Cardiac muscle cell (in vitro differentiated cells and primary cell): ENCODE results near the gene HTT-AS. TPM values are rescaled to one million over a fixed set of nuclear protein-coding genes. Genes with fewer than 3 reads are reported as not detected.

Experiments used
- DNase-seq, 2 donors: peaks; one replicate each; pipeline versions ENCODE4 v3.0.0 to v3.0.0-alpha.2; 2010 to 2017; ENCODE audit warnings: low read depth in 1 of 2, low spot score in 1 of 2
- H3K27ac ChIP-seq: fragments of 200-600 bp; sonication (generic); 2 replicates; pipeline ENCODE4 v1.5.1; 2016
- H3K27me3 ChIP-seq: fragments of 200-600 bp; sonication (generic); 2 replicates; pipeline ENCODE4 v1.6.0; 2016; ENCODE audit warnings: control low read depth
- H3K36me3 ChIP-seq: fragments of 200-600 bp; sonication (generic); 2 replicates; pipeline ENCODE4 v1.5.1; 2016; ENCODE audit warnings: control low read depth
- H3K4me1 ChIP-seq: fragments of 200-600 bp; sonication (generic); 2 replicates; pipeline ENCODE4 v1.8.1; 2017; ENCODE audit warnings: low read depth, mild to moderate bottlenecking, mixed run types
- H3K4me3 ChIP-seq: fragments of 200-600 bp; sonication (generic); 2 replicates; pipeline ENCODE4 v1.5.1; 2016; ENCODE audit warnings: mild to moderate bottlenecking
- H3K9me3 ChIP-seq: fragments of 200-600 bp; sonication (generic); 2 replicates; pipeline ENCODE4 v1.5.1; 2017; ENCODE audit warnings: low read depth, mild to moderate bottlenecking, control low read depth
- CTCF ChIP-seq: IDR thresholded peaks from 2 replicates; pipeline ENCODE4 v1.5.1; 2012; ENCODE audit warnings: low read depth, mild to moderate bottlenecking, low read length
- polyA plus RNA-seq: library from polyadenylated mRNA; unstranded; fragments of >200 nt; fragmentation: Nextera tagmentation; extraction: Ambion mirVana; gene quantifications from 2 replicates; pipeline ENCODE4 v1.2.1, GENCODE V29; 2016
- total RNA-seq: library from RNA; depleted of rRNA; stranded (reverse); fragments of >200 nt; gene quantifications from 2 replicates; pipeline ENCODE4 v1.2.3, GENCODE V29; 2016

Gene HTT-AS
- total and polyA plus RNA-seq, 2 experiments from 2014 or later: not detected

DNA sequence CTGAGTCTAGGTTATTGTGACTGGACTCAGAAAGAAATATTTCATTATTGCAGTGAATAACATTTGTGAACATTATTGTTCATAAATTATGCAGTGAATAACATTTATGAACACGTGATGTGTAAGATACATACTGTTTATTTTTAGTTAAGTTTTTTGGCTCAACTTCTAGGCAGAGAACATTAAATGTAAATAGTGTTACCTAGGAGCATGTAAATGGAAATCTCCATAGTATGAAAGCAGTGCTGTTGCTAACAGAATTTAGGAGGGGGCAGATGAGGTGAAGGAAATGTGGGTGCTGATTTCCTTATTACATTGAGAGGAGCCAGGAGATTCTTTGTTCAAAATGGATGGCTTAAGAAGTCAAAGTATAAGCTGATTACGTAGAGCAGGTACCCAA is 45.1 kb upstream of the HTT-AS start:
- H3K27ac ChIP-seq: no peak overlapping the region
- no peak for TF ChIP-seq CTCF
- H3K9me3 ChIP-seq: no peaks in the 10 kb centered on the region
- H3K36me3 ChIP-seq: peaks cover 37% of the 10 kb centered on the region
- no peaks in the 10 kb centered on the region for H3K27me3 ChIP-seq
- H3K4me3 ChIP-seq: no peak overlapping the region
- no peak for DNase-seq
- no peaks in the 10 kb centered on the region for H3K4me1 ChIP-seq

GRCh38 chr4:3118312-3118711 is 44.0 kb upstream of the HTT-AS start:
- Histone ChIP-seq H3K27me3 (no peaks in the 10 kb centered on the region), H3K36me3 (peaks cover 37% of the 10 kb centered on the region), H3K27ac (no peak overlapping the region), H3K4me1 (no peaks in the 10 kb centered on the region), H3K4me3 (no peak overlapping the region), H3K9me3 (no peaks in the 10 kb centered on the region)
- no peak for DNase-seq
- no peak for TF ChIP-seq CTCF

DNA sequence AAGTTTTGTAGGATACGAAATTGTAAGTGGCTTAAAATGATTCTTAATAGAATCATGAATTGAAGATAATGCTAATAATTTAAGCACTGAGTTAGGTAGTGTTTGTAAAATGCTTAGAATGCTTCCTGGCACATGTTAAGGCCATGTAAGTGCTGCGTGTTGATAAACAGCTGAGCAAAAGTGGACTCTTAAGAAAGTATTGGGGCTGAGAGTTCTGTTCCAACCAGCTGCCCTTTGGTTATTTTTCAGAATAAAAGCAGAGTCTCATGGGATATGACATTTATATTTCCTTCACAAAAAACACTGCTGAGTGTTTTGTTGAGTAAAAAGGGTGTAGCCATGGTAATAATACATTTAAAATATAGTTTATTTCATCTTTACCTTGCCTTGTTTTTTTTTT is 42.6 kb upstream of the HTT-AS start:
- Histone ChIP-seq H3K9me3 (no peaks in the 10 kb centered on the region), H3K27me3 (no peaks in the 10 kb centered on the region), H3K4me3 (no peak overlapping the region), H3K27ac (no peak overlapping the region), H3K4me1 (no peaks in the 10 kb centered on the region), H3K36me3 (peaks cover 44% of the 10 kb centered on the region)
- no peak for DNase-seq
- no peak for TF ChIP-seq CTCF

GRCh38 chr4:3115637-3116270 is 41.4 kb upstream of the HTT-AS start:
- Histone ChIP-seq H3K4me3 (no peak overlapping the region), H3K9me3 (no peaks in the 10 kb centered on the region), H3K36me3 (peaks cover 44% of the 10 kb centered on the region), H3K27me3 (no peaks in the 10 kb centered on the region), H3K4me1 (no peaks in the 10 kb centered on the region), H3K27ac (peak overlapping the region; percentile 50)
- no peak for DNase-seq
- TF ChIP-seq CTCF: no peak

- Histone ChIP-seq H3K36me3 (peaks cover 37% of the 10 kb centered on the region), H3K4me1 (no peaks in the 10 kb centered on the region), H3K9me3 (no peaks in the 10 kb centered on the region), H3K4me3 (no peak overlapping the region), H3K27me3 (no peaks in the 10 kb centered on the region), H3K27ac (no peak overlapping the region)
- TF ChIP-seq CTCF: no peak
- no peak for DNase-seq
Measured at GRCh38 chr4:3114377-3114776, 40.0 kb upstream of the HTT-AS start.
